Astrocyte of the cerebellum (primary cell): ENCODE results near the gene BACE2.
"Not testable (repeated sequence)": the region's sequence is repeated elsewhere in the genome, so short reads cannot be mapped to it uniquely, and the experiment has no call there.

Experiments used
- DNase-seq: peaks from one replicate; pipeline ENCODE4 v3.0.0-alpha.2; 2011; ENCODE audit warnings: low read depth
- H3K4me3 ChIP-seq: 2 replicates; pipeline ENCODE4 v1.5.1; 2011; ENCODE audit warnings: mild to moderate bottlenecking, low read depth, low read length, moderate library complexity
- in situ Hi-C: cut with HindIII; loops from 2 replicates; pipeline ENCODE4 v1.10.0; 2017; ENCODE audit warnings: low sequenced_read_pairs
- TF ChIP-seq, protein P1 (sequence below): IDR thresholded peaks from 2 replicates; pipeline ENCODE4 v1.5.1; 2012; ENCODE audit warnings: low read length, low read depth, moderate library complexity, mild to moderate bottlenecking; ENCODE audit errors: missing control alignments

The BACE2 gene

DNA sequence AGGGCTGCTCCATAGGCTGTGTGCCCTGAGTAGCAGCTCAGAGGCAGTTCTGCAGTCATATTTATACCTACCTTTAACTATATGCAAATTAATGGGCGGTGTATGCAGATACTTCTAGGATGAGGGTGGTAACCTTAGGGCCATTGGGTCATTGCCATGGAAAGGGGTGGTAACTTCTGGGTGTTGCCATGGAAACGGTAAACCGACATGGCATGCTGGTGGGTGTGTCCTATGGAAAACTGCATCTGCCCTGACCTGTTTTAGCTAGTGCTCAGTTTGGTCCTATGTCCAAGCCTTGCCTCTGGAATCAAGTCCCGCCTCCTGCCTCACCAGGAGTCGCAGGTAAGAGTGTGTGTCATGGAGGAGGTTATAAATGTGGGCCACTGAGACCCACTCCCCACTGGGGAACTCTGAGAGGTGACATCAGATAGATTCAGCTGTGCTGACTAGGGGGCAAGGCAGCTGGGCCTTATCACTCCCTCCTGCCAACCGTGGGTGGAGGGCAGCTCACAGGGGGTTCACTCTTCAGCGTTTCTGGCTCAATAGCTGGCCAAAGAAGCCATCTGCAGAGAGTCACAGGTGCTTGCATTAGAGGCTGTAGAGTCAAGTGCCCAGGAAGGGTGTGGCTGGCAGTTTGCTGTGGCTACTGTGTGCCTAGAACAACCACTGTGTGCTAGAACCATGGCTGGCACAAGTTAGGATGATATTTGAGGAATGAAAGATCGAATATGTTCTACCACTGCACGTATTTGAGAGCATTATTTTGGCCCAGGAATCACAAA is 19.0 kb downstream of the BACE2 start:
- TF ChIP-seq, protein P1, sequence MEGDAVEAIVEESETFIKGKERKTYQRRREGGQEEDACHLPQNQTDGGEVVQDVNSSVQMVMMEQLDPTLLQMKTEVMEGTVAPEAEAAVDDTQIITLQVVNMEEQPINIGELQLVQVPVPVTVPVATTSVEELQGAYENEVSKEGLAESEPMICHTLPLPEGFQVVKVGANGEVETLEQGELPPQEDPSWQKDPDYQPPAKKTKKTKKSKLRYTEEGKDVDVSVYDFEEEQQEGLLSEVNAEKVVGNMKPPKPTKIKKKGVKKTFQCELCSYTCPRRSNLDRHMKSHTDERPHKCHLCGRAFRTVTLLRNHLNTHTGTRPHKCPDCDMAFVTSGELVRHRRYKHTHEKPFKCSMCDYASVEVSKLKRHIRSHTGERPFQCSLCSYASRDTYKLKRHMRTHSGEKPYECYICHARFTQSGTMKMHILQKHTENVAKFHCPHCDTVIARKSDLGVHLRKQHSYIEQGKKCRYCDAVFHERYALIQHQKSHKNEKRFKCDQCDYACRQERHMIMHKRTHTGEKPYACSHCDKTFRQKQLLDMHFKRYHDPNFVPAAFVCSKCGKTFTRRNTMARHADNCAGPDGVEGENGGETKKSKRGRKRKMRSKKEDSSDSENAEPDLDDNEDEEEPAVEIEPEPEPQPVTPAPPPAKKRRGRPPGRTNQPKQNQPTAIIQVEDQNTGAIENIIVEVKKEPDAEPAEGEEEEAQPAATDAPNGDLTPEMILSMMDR, result no peak
- in situ Hi-C loops, result no loop called here
- H3K4me3 ChIP-seq, result no peak overlapping the region
- DNase-seq, result no peak

DNA sequence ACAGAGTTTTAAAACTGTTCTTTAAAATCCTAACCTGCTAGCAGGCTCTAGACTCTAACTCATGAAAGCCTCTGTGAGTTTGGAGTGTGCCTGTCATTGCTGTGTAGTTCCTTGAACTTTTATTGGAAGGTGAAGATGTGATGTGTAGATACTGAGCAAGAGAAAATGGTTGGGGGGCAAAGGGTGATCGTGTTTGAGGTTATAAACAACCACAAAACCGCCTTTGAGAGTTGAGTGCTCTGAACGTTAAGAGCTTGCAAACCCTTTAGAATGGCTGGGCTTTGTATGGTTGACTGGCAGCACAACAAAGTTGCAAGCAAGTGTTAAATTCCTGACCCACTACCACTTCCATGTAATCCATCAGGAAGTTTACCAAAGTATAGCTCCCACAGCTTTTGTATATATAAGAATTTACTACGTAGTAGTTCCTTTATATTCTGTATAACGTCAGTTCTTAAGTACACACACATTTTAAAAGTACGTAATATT is 19.6 kb downstream of the BACE2 start:
- no peak for DNase-seq
- in situ Hi-C loops, result no loop called here
- TF ChIP-seq, protein P1, result no peak
- no peak overlapping the region for H3K4me3 ChIP-seq

DNA sequence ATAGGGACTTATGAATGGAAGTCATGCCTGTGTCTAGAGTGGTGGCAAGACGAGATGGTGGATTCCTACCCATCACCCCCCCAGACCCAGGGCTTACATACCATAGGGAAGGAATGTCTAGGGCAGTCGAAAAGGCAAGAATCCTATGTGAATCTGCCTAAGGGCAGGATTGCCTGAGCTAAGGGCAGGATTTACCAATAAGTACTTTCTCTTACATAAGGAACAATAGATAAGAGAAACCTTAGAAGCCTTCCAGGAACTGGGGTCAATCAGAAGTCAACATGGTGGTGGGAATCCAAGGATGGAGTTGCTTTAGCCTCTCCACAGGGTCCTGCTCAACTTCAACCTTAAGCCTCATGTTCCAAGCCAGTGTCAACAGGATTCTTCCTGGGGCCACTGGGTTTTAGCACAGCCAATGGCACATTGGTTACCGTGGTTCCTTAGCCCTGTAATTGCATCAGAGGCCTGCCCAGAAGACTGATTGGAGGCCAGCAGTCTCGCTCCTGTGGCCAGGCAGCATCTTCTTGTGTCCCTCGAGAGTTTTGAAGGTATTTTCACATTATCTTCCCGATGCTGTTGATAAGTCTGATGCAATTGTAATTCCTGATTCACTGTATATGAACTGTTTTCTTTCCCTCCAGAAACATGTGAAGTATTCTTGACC is 20.7 kb downstream of the BACE2 start:
- TF ChIP-seq, protein P1, result no peak
- in situ Hi-C loops, result no loop called here
- H3K4me3 ChIP-seq, result no peak overlapping the region
- DNase-seq, result no peak

DNA sequence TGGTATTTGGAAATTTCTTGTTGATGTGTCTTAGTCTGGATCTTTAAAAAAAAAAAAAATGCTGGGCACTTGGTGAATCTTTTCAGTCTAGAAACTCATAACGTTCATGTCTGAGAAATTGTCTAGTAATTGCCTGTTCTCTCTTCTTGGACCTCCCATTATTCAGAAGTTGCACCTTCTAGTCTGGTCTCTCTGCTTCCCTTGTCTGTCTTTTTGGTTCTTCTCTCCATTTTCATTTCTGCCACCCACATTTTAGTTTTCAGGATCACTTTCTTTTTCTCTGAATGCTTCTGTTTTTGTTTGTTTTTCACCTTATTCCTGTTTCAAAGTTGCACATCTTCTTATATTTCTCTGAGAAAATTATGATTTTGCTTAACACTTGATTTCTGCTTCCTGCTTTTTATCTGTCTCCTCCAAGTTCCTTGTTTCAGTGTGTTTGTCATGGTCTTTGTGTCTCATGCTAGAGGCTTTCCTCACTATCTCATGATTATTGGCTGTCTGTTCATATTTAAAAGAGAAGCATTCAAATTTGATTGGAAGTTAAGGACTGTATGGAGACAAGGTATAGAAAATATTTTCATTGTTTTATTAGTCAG is 21.3 kb downstream of the BACE2 start:
- no peak overlapping the region for H3K4me3 ChIP-seq
- TF ChIP-seq, protein P1, result no peak
- in situ Hi-C loops, result no loop called here
- no peak for DNase-seq

DNA sequence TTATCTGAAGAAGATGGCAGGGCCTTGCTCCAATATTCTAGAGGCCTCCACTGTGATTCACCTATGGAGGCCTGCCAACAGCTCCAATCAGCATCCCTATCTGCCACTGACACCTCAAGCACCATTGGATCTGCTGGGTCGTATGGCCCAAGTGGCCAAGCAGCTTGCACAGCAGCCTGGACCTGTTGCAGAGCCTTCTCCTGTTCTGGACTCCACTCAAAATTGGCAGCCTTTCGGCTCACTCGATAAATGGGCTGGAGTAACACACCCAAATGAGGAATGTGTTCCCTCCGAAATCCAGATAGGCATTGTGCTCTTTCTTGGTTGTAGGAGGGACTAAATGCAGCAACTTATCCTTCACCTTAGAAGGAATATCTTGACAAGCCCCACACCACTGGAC is 24.6 kb downstream of the BACE2 start:
- in situ Hi-C loops, H3K4me3 ChIP-seq, DNase-seq: not testable (repeated sequence)

DNA sequence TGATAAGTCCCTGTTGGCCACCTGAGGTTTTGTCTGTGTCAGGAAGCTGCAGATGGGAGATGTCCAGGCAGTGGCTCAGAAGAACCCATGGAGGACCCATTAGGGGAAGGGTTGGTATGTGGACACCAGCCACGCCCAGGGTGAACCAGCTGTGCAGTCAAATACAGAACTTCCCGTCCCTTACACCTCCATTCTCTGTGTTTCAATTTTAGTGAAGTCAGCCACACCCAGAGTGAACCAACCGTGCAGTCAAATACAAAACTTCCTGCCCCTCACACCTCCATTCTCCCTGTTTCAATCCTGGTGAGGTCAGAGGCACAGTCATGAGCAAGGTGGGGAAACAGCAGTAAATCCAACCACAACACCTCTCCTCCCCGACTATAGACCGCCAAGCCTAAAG is 27.4 kb downstream of the BACE2 start:
- TF ChIP-seq, protein P1, result no peak
- no peak overlapping the region for H3K4me3 ChIP-seq
- DNase-seq, result no peak
- in situ Hi-C loops, result no loop called here

DNA sequence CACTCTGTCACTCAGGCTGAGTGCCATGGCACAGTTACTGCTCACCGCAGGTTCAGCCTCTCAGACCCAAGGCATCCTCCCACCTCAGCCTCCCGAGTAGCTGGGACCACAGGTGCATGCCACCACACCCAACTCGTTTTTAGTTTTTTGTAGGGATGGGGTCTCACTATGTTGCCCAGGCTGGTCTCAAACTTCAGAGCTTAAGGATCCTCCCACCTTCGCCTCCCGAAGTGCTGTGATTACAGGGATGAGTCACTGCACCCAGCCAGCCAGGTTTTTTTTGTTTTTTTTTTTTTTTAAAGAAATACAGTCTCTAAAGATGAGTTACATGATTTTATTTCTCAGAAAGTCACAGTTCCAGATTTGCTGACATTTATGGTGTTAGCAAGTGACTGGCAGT is 29.0 kb downstream of the BACE2 start:
- TF ChIP-seq, protein P1, result no peak
- no peak for DNase-seq
- no peak overlapping the region for H3K4me3 ChIP-seq
- in situ Hi-C loops, result no loop called here
